Fibroblast of skin of abdomen (primary cell): Measurements from ENCODE around the gene FRAS1.
"Not testable (repeated sequence)": the region's sequence is repeated elsewhere in the genome, so short reads cannot be mapped to it uniquely, and the experiment has no call there.

Experiments
- DNase-seq: peaks from one replicate; pipeline ENCODE4 v3.0.0-alpha.2; 2013

FRAS1 gene

GRCh38 chr4:78457751-78458150 is 400.6 kb downstream of the FRAS1 start:
- no peak for DNase-seq

GRCh38 chr4:78459327-78459726 is 402.2 kb downstream of the FRAS1 start:
- DNase-seq: no peak

- DNase-seq: no peak
These were observed 403.2 kb downstream of the FRAS1 start for GRCh38 chr4:78460368-78460767.

- DNase-seq: no peak
These were observed 407.1 kb downstream of the FRAS1 start for GRCh38 chr4:78464265-78464664.

- not testable (repeated sequence) for DNase-seq
These were observed 410.1 kb downstream of the FRAS1 start for GRCh38 chr4:78467223-78467622.

GRCh38 chr4:78468272-78468671 is 411.1 kb downstream of the FRAS1 start:
- DNase-seq: no peak

GRCh38 chr4:78476108-78476704 is 419.1 kb downstream of the FRAS1 start:
- DNase-seq: no peak

- DNase-seq: peak; percentile 39
These were observed 420.2 kb downstream of the FRAS1 start for GRCh38 chr4:78477276-78477675.

GRCh38 chr4:78478523-78478922 is 421.4 kb downstream of the FRAS1 start:
- no peak for DNase-seq

- no peak for DNase-seq
These were observed 423.2 kb downstream of the FRAS1 start for GRCh38 chr4:78480286-78480685.

- DNase-seq: peak; percentile 96
These were observed 424.1 kb downstream of the FRAS1 start for GRCh38 chr4:78481180-78481579.

- no peak for DNase-seq
These were observed 425.2 kb downstream of the FRAS1 start for GRCh38 chr4:78482281-78482680.

GRCh38 chr4:78483811-78484210 is 426.7 kb downstream of the FRAS1 start:
- no peak for DNase-seq

GRCh38 chr4:78484574-78484973 is 427.5 kb downstream of the FRAS1 start:
- DNase-seq: no peak

GRCh38 chr4:78493731-78494130 is 436.6 kb downstream of the FRAS1 start:
- no peak for DNase-seq

GRCh38 chr4:78496021-78496643 is 439.0 kb downstream of the FRAS1 start:
- peak; percentile 29 for DNase-seq

GRCh38 chr4:78506260-78506659 is 449.1 kb downstream of the FRAS1 start:
- not testable (repeated sequence) for DNase-seq

GRCh38 chr4:78509043-78509442 is 451.9 kb downstream of the FRAS1 start:
- no peak for DNase-seq

GRCh38 chr4:78510108-78510507 is 453.0 kb downstream of the FRAS1 start:
- DNase-seq: no peak

- no peak for DNase-seq
These were observed 453.6 kb downstream of the FRAS1 start for GRCh38 chr4:78510681-78511080.

GRCh38 chr4:78512357-78512920 is 455.3 kb downstream of the FRAS1 start:
- DNase-seq: no peak

- no peak for DNase-seq
These were observed 456.4 kb downstream of the FRAS1 start for GRCh38 chr4:78513411-78513975.

- DNase-seq: peak; percentile 41
These were observed 460.0 kb downstream of the FRAS1 start for GRCh38 chr4:78517050-78517652.

- no peak for DNase-seq
These were observed 461.4 kb downstream of the FRAS1 start for GRCh38 chr4:78518561-78518960.
